Sigmoid colon (tissue), 7 donors: ENCODE measurements around the gene THBS3. TPM values are rescaled to one million over a fixed set of nuclear protein-coding genes. Genes with fewer than 3 reads are reported as not detected.

Source experiments
- DNase-seq: peaks from one replicate; pipeline ENCODE4 v3.0.0-alpha.2; 2019
- H3K27ac ChIP-seq, 4 donors: fragments of 200-600 bp; sonication (generic); one replicate each; pipeline ENCODE4 v1.5.1; 2016 to 2019; ENCODE audit warnings: mild to moderate bottlenecking in 1 of 4
- H3K27me3 ChIP-seq, 3 donors: fragments of 200-600 bp; sonication (generic); one replicate each; pipeline ENCODE4 v1.5.1; 2019; ENCODE audit warnings: mild to moderate bottlenecking in 1 of 3
- H3K36me3 ChIP-seq, 4 donors: fragments of 200-600 bp; sonication (generic); one replicate each; pipeline ENCODE4 v1.5.1; 2016 to 2019
- H3K4me1 ChIP-seq, 4 donors: fragments of 200-600 bp; sonication (generic); one replicate each; pipeline ENCODE4 v1.5.1; 2017 to 2019
- H3K4me3 ChIP-seq, 4 donors: fragments of 200-600 bp; sonication (generic); one replicate each; pipeline ENCODE4 v1.5.1; 2017 to 2019; ENCODE audit warnings: mild to moderate bottlenecking in 2 of 4, moderate library complexity in 1 of 4
- H3K9me3 ChIP-seq, 4 donors: fragments of 200-600 bp in 3 of 4; sonication (generic) in 3 of 4; one replicate each; pipeline versions ENCODE4 v1.5.1 to v1.6.1; 2013 to 2019
- EP300 ChIP-seq, 4 donors: sonication (generic); formaldehyde crosslinking; IDR thresholded peaks; one replicate each; pipeline ENCODE4 v1.6.1; 2017; ENCODE audit warnings: antibody characterized with exemption in 4 of 4
- POLR2A ChIP-seq, 2 donors: fragments of 450-650 bp; IDR thresholded peaks; one replicate each; pipeline ENCODE4 v1.6.1; 2016; ENCODE audit warnings: antibody characterized with exemption in 2 of 2, mild to moderate bottlenecking in 2 of 2, moderate library complexity in 2 of 2
- POLR2AphosphoS5 ChIP-seq, 4 donors: sonication (generic); formaldehyde crosslinking; IDR thresholded peaks; one replicate each; pipeline ENCODE4 v1.6.1; 2017; ENCODE audit warnings: antibody characterized with exemption in 4 of 4
- WGBS, 2 donors: extraction: QIAGEN DNeasy Blood & Tissue Kit; methylation state at CpG; one replicate each; pipeline ENCODE4 v1.1.7; 2013; 5-methylcytosine and 5-hydroxymethylcytosine counted together
- intact Hi-C: fragments of 100-400 bp; cut with DNase I; formaldehyde crosslinking; loops from one replicate; pipeline ENCODE4 v1.15.1; 2023
- polyA plus RNA-seq, 3 donors: library from polyadenylated mRNA; stranded (reverse); fragments of 200-250 nt; gene quantifications; one replicate each; pipeline ENCODE4 v1.2.3, GENCODE V29; 2013
- total RNA-seq, 4 donors: library from RNA; depleted of rRNA; stranded (reverse); fragments of >200 nt; gene quantifications; one replicate each; pipeline ENCODE4 v1.1.0, GENCODE V29; 2016
- TF ChIP-seq, protein P1 (sequence below), 4 experiments: fragments of 450-650 bp in 3 of 4; fragments of 200-600 bp in 1 of 4; IDR thresholded peaks; one replicate each; pipeline ENCODE4 v1.5.1; 2016 to 2019; ENCODE audit warnings: antibody characterized with exemption in 4 of 4, mild to moderate bottlenecking in 3 of 4, moderate library complexity in 2 of 4
- donor health status: healthy with polysubstance abuse.
- donor health status: Bipolar disorder and iron deficiency.
- donor health status: healthy.

The THBS3 gene
- total and polyA plus RNA-seq, 7 donors = 3.5 to 43.5 (median 13.4) TPM

DNA sequence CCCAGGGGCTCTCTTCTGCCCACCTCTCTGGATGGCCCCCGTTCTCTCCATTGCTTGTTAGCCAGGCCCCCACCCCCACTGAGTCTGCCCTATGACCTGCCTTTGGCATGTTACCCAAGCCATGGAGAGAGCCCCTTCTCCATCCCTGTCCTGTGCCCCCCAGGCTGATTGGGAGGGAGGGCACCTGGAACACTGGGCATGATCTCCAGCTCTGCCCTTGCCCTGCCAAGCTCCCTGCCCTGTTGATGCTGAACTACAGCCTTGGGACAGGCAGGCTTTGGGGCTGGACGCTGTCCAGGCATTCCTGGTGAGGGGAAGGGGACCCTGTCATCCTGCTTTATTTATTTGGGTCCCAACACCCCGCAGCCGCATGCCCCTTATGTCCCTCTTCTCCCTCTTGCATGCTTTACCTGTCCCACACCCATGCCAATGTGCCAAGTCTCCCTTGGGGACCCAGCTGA is 23.3 kb downstream of the THBS3 start:
- no peaks in the 10 kb centered on the region for H3K27me3 ChIP-seq
- DNase-seq = peak; percentile 58
- no peaks in the 10 kb centered on the region for H3K4me1 ChIP-seq
- WGBS, 2 donors = 79 to 87% methylated on average over 4 of the region's 4 CpGs
- no peaks in the 10 kb centered on the region for H3K36me3 ChIP-seq
- no peak overlapping the region for H3K4me3 ChIP-seq
- H3K27ac ChIP-seq = no peak overlapping the region
- intact Hi-C loops = no loop called here
- no peak for TF ChIP-seq POLR2A (IDR thresholded peaks at IDR 0.05)
- TF ChIP-seq, protein P1, sequence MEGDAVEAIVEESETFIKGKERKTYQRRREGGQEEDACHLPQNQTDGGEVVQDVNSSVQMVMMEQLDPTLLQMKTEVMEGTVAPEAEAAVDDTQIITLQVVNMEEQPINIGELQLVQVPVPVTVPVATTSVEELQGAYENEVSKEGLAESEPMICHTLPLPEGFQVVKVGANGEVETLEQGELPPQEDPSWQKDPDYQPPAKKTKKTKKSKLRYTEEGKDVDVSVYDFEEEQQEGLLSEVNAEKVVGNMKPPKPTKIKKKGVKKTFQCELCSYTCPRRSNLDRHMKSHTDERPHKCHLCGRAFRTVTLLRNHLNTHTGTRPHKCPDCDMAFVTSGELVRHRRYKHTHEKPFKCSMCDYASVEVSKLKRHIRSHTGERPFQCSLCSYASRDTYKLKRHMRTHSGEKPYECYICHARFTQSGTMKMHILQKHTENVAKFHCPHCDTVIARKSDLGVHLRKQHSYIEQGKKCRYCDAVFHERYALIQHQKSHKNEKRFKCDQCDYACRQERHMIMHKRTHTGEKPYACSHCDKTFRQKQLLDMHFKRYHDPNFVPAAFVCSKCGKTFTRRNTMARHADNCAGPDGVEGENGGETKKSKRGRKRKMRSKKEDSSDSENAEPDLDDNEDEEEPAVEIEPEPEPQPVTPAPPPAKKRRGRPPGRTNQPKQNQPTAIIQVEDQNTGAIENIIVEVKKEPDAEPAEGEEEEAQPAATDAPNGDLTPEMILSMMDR (IDR thresholded peaks at IDR 0.05) = no peak
- TF ChIP-seq POLR2AphosphoS5 (IDR thresholded peaks at IDR 0.05) = no peak
- TF ChIP-seq EP300 (IDR thresholded peaks at IDR 0.05) = no peak
- no peaks in the 10 kb centered on the region for H3K9me3 ChIP-seq

DNA sequence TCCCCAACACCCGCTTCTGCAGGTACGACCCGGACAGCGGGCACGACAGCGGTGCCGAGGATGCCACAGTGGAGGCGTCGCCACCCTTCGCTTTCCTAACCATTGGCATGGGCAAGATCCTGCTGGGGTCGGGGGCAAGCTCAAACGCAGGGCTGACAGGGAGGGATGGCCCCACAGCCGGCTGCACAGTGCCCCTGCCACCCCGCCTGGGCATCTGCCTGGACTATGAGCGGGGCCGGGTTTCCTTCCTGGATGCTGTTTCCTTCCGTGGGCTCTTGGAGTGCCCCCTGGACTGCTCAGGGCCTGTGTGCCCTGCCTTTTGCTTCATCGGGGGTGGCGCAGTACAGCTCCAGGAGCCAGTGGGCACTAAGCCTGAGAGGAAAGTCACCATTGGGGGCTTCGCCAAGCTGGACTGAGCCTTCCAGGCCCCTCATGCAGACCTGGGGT is 23.9 kb downstream of the THBS3 start:
- intact Hi-C loops = no loop called here
- no peaks in the 10 kb centered on the region for H3K4me1 ChIP-seq

DNA sequence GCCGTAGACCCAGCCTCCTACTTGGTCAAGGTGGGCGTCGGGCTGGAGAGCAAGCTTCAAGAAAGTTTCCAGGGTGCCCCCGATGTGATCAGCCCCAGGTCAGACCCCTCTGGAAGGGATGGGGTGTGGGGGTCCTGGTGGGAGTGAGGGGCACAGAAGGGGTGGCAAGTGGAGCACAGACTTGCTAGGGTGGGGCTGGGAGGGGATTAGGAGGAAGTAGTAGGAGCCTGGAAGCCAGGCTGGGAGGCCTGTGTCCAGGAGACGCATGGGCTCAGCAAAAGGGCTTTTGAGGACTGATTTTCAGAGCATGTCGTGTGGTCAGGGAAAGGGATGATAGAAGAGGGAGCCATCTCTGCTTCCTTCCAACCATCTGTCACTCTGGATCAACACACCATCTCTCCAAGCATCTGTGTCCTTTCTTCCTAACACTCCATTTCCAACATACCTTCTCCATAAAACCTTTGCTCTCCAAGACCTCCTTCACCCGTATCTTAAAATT is 25.6 kb downstream of the THBS3 start:
- Histone ChIP-seq H3K4me3 (no peak overlapping the region), H3K9me3 (no peaks in the 10 kb centered on the region), H3K27ac (no peak overlapping the region), H3K4me1 (peaks cover 0 to 2% (median 1%) of the 10 kb centered on the region in 4 donors), H3K36me3 (no peaks in the 10 kb centered on the region), H3K27me3 (no peaks in the 10 kb centered on the region)
- 89 to 94% methylated on average over 7 of the region's 7 CpGs for WGBS, 2 donors
- TF ChIP-seq POLR2A (IDR thresholded peaks at IDR 0.05) (no peak), POLR2AphosphoS5 (IDR thresholded peaks at IDR 0.05) (no peak), EP300 (IDR thresholded peaks at IDR 0.05) (no peak)
- TF ChIP-seq, protein P1 (IDR thresholded peaks at IDR 0.05) = no peak
- intact Hi-C loops = no loop called here
- peak; percentile 46 for DNase-seq

More for the DNA sequence above, 23.9 kb downstream of the THBS3 start:
- Histone ChIP-seq H3K27ac (no peak overlapping the region), H3K27me3 (no peaks in the 10 kb centered on the region), H3K9me3 (no peaks in the 10 kb centered on the region), H3K4me3 (no peak overlapping the region), H3K36me3 (no peaks in the 10 kb centered on the region)
- WGBS, 2 donors = 91 to 93% methylated on average over 20 of the region's 20 CpGs
- peak; percentile 58 for DNase-seq
- TF ChIP-seq EP300 (IDR thresholded peaks at IDR 0.05) (no peak), POLR2A (IDR thresholded peaks at IDR 0.05) (no peak), POLR2AphosphoS5 (IDR thresholded peaks at IDR 0.05) (no peak)
- TF ChIP-seq, protein P1 (IDR thresholded peaks at IDR 0.05) = no peak

DNA sequence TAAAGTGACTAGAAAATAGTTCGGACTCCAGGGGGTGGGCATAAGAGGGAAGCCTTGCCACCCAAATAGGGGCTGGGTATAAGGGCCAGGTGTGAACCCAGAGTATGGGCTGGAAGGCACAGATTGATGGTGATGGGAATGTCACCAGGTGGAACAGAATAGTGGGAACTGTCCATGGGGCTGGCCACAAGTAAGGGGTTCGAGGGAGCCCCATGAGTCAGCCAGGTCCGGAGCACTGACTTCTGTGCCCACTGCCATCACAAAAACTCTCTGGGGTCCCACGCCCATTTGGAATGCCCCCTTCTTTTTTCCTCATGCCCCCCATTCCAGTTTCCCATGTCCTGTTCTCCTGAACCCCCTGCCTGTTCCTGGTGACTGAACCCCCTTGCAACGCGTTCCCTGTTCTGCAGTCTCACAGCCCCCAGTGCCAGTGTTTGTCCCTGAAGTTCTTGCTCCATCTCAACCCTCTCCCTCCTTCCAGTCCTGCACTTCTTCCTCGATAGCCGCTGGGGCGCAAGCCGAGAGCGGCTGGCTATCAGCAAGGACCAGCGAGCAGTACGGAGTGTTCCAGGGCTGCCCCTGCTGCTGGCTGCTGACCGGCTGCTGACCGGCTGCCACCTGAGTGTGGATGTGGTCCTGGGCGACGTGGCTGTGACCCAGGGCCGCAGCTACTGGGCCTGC is 26.2 kb downstream of the THBS3 start:
- H3K27me3 ChIP-seq = no peaks in the 10 kb centered on the region
- 93 to 95% methylated on average over 18 of the region's 18 CpGs for WGBS, 2 donors
- H3K4me3 ChIP-seq = no peak overlapping the region
- no peaks in the 10 kb centered on the region for H3K9me3 ChIP-seq
- H3K4me1 ChIP-seq = peaks cover 0 to 8% (median 6%) of the 10 kb centered on the region in 4 donors
- intact Hi-C loops = no loop called here
- TF ChIP-seq, protein P1 (IDR thresholded peaks at IDR 0.05) = no peak
- no peak for TF ChIP-seq EP300 (IDR thresholded peaks at IDR 0.05)
- TF ChIP-seq POLR2AphosphoS5 (IDR thresholded peaks at IDR 0.05) = no peak
- TF ChIP-seq POLR2A (IDR thresholded peaks at IDR 0.05) = no peak
- no peaks in the 10 kb centered on the region for H3K36me3 ChIP-seq
- DNase-seq = peak; percentile 40
- no peak overlapping the region for H3K27ac ChIP-seq
